Measurements from ENCODE around the gene ORMDL3. TPM values are rescaled to one million over a fixed set of nuclear protein-coding genes. Genes with fewer than 3 reads are reported as not detected.

The ORMDL3 gene
- polyA plus RNA-seq, 3 donors: 9.4 to 13.5 (median 11.8) TPM

- no peak for DNase-seq
- H3K27me3 Mint-ChIP-seq (ENCODE audit: low read depth in 3 of 3): peaks cover 28 to 37% (median 30%) of the 10 kb centered on the region in 3 donors
- intact Hi-C loops (cut with micrococcal nuclease): no loop called here
- Histone ChIP-seq H3K27me3 (ENCODE audit: control insufficient read depth in 2 of 2, insufficient read depth in 2 of 2, low read length in 2 of 2) (peaks cover 9 to 24% of the 10 kb centered on the region in 2 donors), H2AFZ (ENCODE audit: insufficient read depth, low read depth, low read length, poor library complexity, severe bottlenecking) (no peak overlapping the region), H4K20me1 (ENCODE audit: insufficient read depth, low read length) (no peaks in the 10 kb centered on the region), H3K4me1 (ENCODE audit: control insufficient read depth in 1 of 2, insufficient read depth in 2 of 2, low read length in 2 of 2) (no peaks in the 10 kb centered on the region), H3K27ac (ENCODE audit: low read depth in 1 of 2, low read length in 2 of 2) (no peak overlapping the region), H3K79me2 (ENCODE audit: insufficient read depth, low read length) (no peaks in the 10 kb centered on the region), H3K4me3 (replicated peaks in 1 of 3; ENCODE audit: low read depth in 2 of 3, low read length in 3 of 3) (no peak overlapping the region), H3K36me3 (replicated peaks in 1 of 2; ENCODE audit: control insufficient read depth in 1 of 2, insufficient read depth in 2 of 2, low read length in 2 of 2) (no peaks in the 10 kb centered on the region), H3K9ac (ENCODE audit: insufficient read depth, low read length, poor library complexity, severe bottlenecking) (no peak overlapping the region), H3K9me3 (replicated peaks in 1 of 2; ENCODE audit: control insufficient read depth in 1 of 2, insufficient read depth in 1 of 2, low read length in 2 of 2) (peaks cover 8 to 9% of the 10 kb centered on the region in 2 donors), H3K4me2 (replicated peaks; ENCODE audit: extremely low read depth, low read length, poor library complexity, severe bottlenecking) (no peak overlapping the region)
- no CpG with 5 or more reads among the region's 2 CpGs for WGBS (ENCODE audit: insufficient coverage)
- peak; percentile 49 for TF ChIP-seq CTCF (IDR thresholded peaks at IDR 0.05)
- no peak overlapping the region for H3K27ac Mint-ChIP-seq
- peaks cover 7 to 16% (median 10%) of the 10 kb centered on the region in 7 donors for H3K9me3 Mint-ChIP-seq
- no peaks in the 10 kb centered on the region for H3K36me3 Mint-ChIP-seq
- H3K4me1 Mint-ChIP-seq: peaks cover 2% of the 10 kb centered on the region
- no peak overlapping the region for H3K4me3 Mint-ChIP-seq
Observed at GRCh38 chr17:39872751-39873150, 54.6 kb downstream of the ORMDL3 start.

- intact Hi-C loops (cut with micrococcal nuclease): no loop called here
- Mint-ChIP-seq H3K36me3 (peaks cover 0 to 5% of the 10 kb centered on the region in 2 donors), H3K9me3 (peaks cover 12 to 24% (median 15%) of the 10 kb centered on the region in 7 donors), H3K27ac (no peak overlapping the region), H3K27me3 (ENCODE audit: low read depth in 3 of 3) (peaks cover 35 to 42% (median 39%) of the 10 kb centered on the region in 3 donors), H3K4me1 (peaks cover 5% of the 10 kb centered on the region), H3K4me3 (no peak overlapping the region)
- no peak overlapping the region for H3K4me2 ChIP-seq (replicated peaks; ENCODE audit: extremely low read depth, low read length, poor library complexity, severe bottlenecking)
- no peak overlapping the region for H3K27ac ChIP-seq (ENCODE audit: low read depth in 1 of 2, low read length in 2 of 2)
- H3K4me1 ChIP-seq (ENCODE audit: control insufficient read depth in 1 of 2, insufficient read depth in 2 of 2, low read length in 2 of 2): no peaks in the 10 kb centered on the region
- no peak overlapping the region for H3K9ac ChIP-seq (ENCODE audit: insufficient read depth, low read length, poor library complexity, severe bottlenecking)
- H3K27me3 ChIP-seq (ENCODE audit: control insufficient read depth in 2 of 2, insufficient read depth in 2 of 2, low read length in 2 of 2): peaks cover 9 to 34% of the 10 kb centered on the region in 2 donors
- H3K36me3 ChIP-seq (replicated peaks in 1 of 2; ENCODE audit: control insufficient read depth in 1 of 2, insufficient read depth in 2 of 2, low read length in 2 of 2): no peaks in the 10 kb centered on the region
- TF ChIP-seq CTCF (IDR thresholded peaks at IDR 0.05): no peak
- peaks cover 12 to 16% of the 10 kb centered on the region in 2 donors for H3K9me3 ChIP-seq (replicated peaks in 1 of 2; ENCODE audit: control insufficient read depth in 1 of 2, insufficient read depth in 1 of 2, low read length in 2 of 2)
- H3K79me2 ChIP-seq (ENCODE audit: insufficient read depth, low read length): no peaks in the 10 kb centered on the region
- WGBS (ENCODE audit: insufficient coverage): no CpG with 5 or more reads among the region's 2 CpGs
- H2AFZ ChIP-seq (ENCODE audit: insufficient read depth, low read depth, low read length, poor library complexity, severe bottlenecking): no peak overlapping the region
- no peaks in the 10 kb centered on the region for H4K20me1 ChIP-seq (ENCODE audit: insufficient read depth, low read length)
- no peak for DNase-seq
- H3K4me3 ChIP-seq (replicated peaks in 1 of 3; ENCODE audit: low read depth in 2 of 3, low read length in 3 of 3): no peak overlapping the region
Observed at GRCh38 chr17:39871801-39872200, 55.6 kb downstream of the ORMDL3 start.

Other genes starting within 250 kb of the ORMDL3 start
- gene PGAP3, start 239.5 kb downstream of the ORMDL3 start, polyA plus RNA-seq: 10 to 100 TPM in 1 of 3 donors, 1 to 10 TPM in 2; 8.3 to 19.3 (median 9.2) TPM
- gene ERBB2, start 227.5 kb downstream of the ORMDL3 start, polyA plus RNA-seq: under 1 TPM in 2 of 3 donors, not detected in 1; 0.17 to 0.73 TPM
- gene MIEN1, start 197.1 kb downstream of the ORMDL3 start, polyA plus RNA-seq: 100 to 1,000 TPM in 2 of 3 donors, 10 to 100 TPM in 1; 61.7 to 141 (median 124) TPM
- gene GRB7, start 189.7 kb downstream of the ORMDL3 start, polyA plus RNA-seq: not detected
- under 1 TPM; 0.05 to 0.15 (median 0.05) TPM for gene IKZF3, start 63.3 kb downstream of the ORMDL3 start, polyA plus RNA-seq
- gene ZPBP2, start 59.4 kb downstream of the ORMDL3 start, polyA plus RNA-seq: not detected
- gene GSDMB, start 9.0 kb downstream of the ORMDL3 start, polyA plus RNA-seq: 1 to 10 TPM in 1 of 3 donors, not detected in 2; 9.6 TPM
- not detected for gene LRRC3C, start 131 bp upstream of the ORMDL3 start, polyA plus RNA-seq
- gene GSDMA, start 35.4 kb upstream of the ORMDL3 start, polyA plus RNA-seq: not detected
- gene PSMD3, start 53.2 kb upstream of the ORMDL3 start, polyA plus RNA-seq: 10 to 100 TPM; 48.4 to 63.2 (median 48.8) TPM
- not detected for gene CSF3, start 87.8 kb upstream of the ORMDL3 start, polyA plus RNA-seq
- gene MED24, start 126.8 kb upstream of the ORMDL3 start, polyA plus RNA-seq: 10 to 100 TPM; 24.9 to 73.9 (median 34.1) TPM
- 1 to 10 TPM; 2.5 to 7.5 (median 3.8) TPM for gene THRA, start 135.4 kb upstream of the ORMDL3 start, polyA plus RNA-seq
- gene NR1D1, start 173.0 kb upstream of the ORMDL3 start, polyA plus RNA-seq: 1 to 10 TPM in 1 of 3 donors, under 1 TPM in 2; 0.28 to 4.9 (median 0.31) TPM
- 10 to 100 TPM in 2 of 3 donors, 1 to 10 TPM in 1; 10.0 to 89.2 (median 11.4) TPM for gene MSL1, start 194.4 kb upstream of the ORMDL3 start, polyA plus RNA-seq
- gene CASC3, start 212.9 kb upstream of the ORMDL3 start, polyA plus RNA-seq: 10 to 100 TPM; 19.0 to 58.7 (median 30.2) TPM
- 1 to 10 TPM in 1 of 3 donors, under 1 TPM in 2; 0.09 to 6.1 (median 0.10) TPM for gene RAPGEFL1, start 249.9 kb upstream of the ORMDL3 start, polyA plus RNA-seq